ENCODE results near the gene CCL7.

CCL7 gene

GRCh38 chr17:34313164-34313563, 43.1 kb downstream of the CCL7 start:
- H3K27ac ChIP-seq, result no peak overlapping the region
- TF ChIP-seq CTCF (conservative IDR thresholded peaks at IDR 0.05), result no peak

GRCh38 chr17:34314279-34314678, 44.3 kb downstream of the CCL7 start:
- H3K27ac ChIP-seq, result no peak overlapping the region
- no peak for TF ChIP-seq CTCF (conservative IDR thresholded peaks at IDR 0.05)

- no peak; the same call in 1 of the 2 replicates for TF ChIP-seq CTCF (conservative IDR thresholded peaks at IDR 0.05)
- H3K27ac ChIP-seq, result no peak overlapping the region
These were observed 48.5 kb downstream of the CCL7 start for GRCh38 chr17:34318474-34318873.

- H3K27ac ChIP-seq, result no peak within 1 kb of the TSS
- TF ChIP-seq CTCF (conservative IDR thresholded peaks at IDR 0.05), result no peak
These were observed 49.0 kb downstream of the CCL7 start, which contains the start of gene CCL8 for GRCh38 chr17:34319039-34319483. Gene CCL8, plus strand, starts transcription at chr17:34319435. Its CDS starts 67 bp downstream, at chr17:34319502.

Measured in VCaP (cell line).